ENCODE data around the gene MRNIP. TPM values are rescaled to one million over a fixed set of nuclear protein-coding genes. Genes with fewer than 3 reads are reported as not detected.
A peak's percentile ranks its signal among the peaks of the same experiment; 100 is the strongest.

Gene MRNIP
- total and polyA plus RNA-seq, 2 of the 4 experiments (the other 2 are of a cell fraction), result 6.6 to 24.7 TPM

GRCh38 chr5:179868541-179868940 lies 9.9 kb upstream of the MRNIP start:
- no peaks in the 10 kb centered on the region for H3K27me3 ChIP-seq (ENCODE audit: control insufficient read depth, insufficient read depth, low read length)
- H3K36me3 ChIP-seq (ENCODE audit: control insufficient read depth, insufficient read depth, low read length), result peaks cover 74% of the 10 kb centered on the region
- H2BK5ac ChIP-seq (ENCODE audit: low read depth, low read length, poor library complexity, severe bottlenecking), result no peak overlapping the region
- H2BK15ac ChIP-seq (ENCODE audit: low read depth, low read length), result no peak overlapping the region
- no TSS peak for BruUV-seq (replicated peaks)
- H3K9me1 ChIP-seq (ENCODE audit: insufficient read depth, low read length), result peaks cover 4% of the 10 kb centered on the region; the same call in 1 of the 2 replicates
- H2BK20ac ChIP-seq (ENCODE audit: low read depth, low read length), result no peak overlapping the region
- no peak overlapping the region for H2AK5ac ChIP-seq (ENCODE audit: low read depth, low read length)
- H2AK9ac ChIP-seq (replicated peaks; ENCODE audit: low read depth, low read length, poor library complexity), result peak overlapping the region; percentile 24
- no peak overlapping the region for H3K4me3 ChIP-seq (ENCODE audit: insufficient read depth, low read depth, low read length)
- no peak overlapping the region for H4K5ac ChIP-seq (ENCODE audit: low read depth, low read length)
- DNase-seq (no peak), ATAC-seq (ENCODE audit: low read depth) (no peak)
- dilution Hi-C loops (cut with HindIII; ENCODE audit: low sequenced_read_pairs, unreplicated experiment), result no loop called here
- H3K4me1 ChIP-seq (ENCODE audit: control insufficient read depth, insufficient read depth, low read length), result no peaks in the 10 kb centered on the region
- H3K9me3 ChIP-seq (ENCODE audit: control insufficient read depth, insufficient read depth, low read length), result no peaks in the 10 kb centered on the region
- no peak overlapping the region for H2BK120ac ChIP-seq (ENCODE audit: low read depth, low read length)
- no peak for TF ChIP-seq POLR2A (IDR thresholded peaks at IDR 0.05; ENCODE audit: low read depth, low read length)
- no peak for TF ChIP-seq ELK1 (IDR thresholded peaks at IDR 0.05; ENCODE audit: borderline replicate concordance, low read depth, low read length)
- no peak for TF ChIP-seq MAFK (IDR thresholded peaks at IDR 0.05; ENCODE audit: low read depth, low read length)
- TF ChIP-seq SMC3 (IDR thresholded peaks at IDR 0.05; ENCODE audit: low read depth, low read length), result no peak
- TF ChIP-seq CHD1 (IDR thresholded peaks at IDR 0.05; ENCODE audit: low read depth, low read length), result no peak
- no peak for TF ChIP-seq RAD21 (IDR thresholded peaks at IDR 0.05; ENCODE audit: low read length)
- TF ChIP-seq CEBPB (IDR thresholded peaks at IDR 0.05; ENCODE audit: low read depth, low read length), result no peak
- no peak for TF ChIP-seq USF2 (IDR thresholded peaks at IDR 0.05; ENCODE audit: low read depth, low read length)
- no peak for TF ChIP-seq NFE2L2 (IDR thresholded peaks at IDR 0.05; ENCODE audit: low read depth, low read length)
- no peak for TF ChIP-seq BHLHE40 (IDR thresholded peaks at IDR 0.05; ENCODE audit: low read depth, low read length)
- H4K8ac ChIP-seq (ENCODE audit: low read depth in 2 of 2, low read length in 2 of 2), result no peak overlapping the region
- H3K18ac ChIP-seq (ENCODE audit: low read depth, low read length), result no peak overlapping the region
- no peak overlapping the region for H3K14ac ChIP-seq (replicated peaks; ENCODE audit: low read depth, low read length)
- CTCF ChIA-PET, result interaction anchor here (0.5 kb wide), 1 partner anchor 254 kb away, joined by 4 read pairs; no protein-coding TSS in a partner anchor
- H3K23ac ChIP-seq (ENCODE audit: low read depth, low read length), result no peak overlapping the region
- H3K27ac ChIP-seq (ENCODE audit: insufficient read depth, low read length), result no peak overlapping the region
- no peak overlapping the region for H3K9ac ChIP-seq (ENCODE audit: low read depth, low read length)
- H4K20me1 ChIP-seq (ENCODE audit: insufficient read depth, low read length), result no peaks in the 10 kb centered on the region
- 95% methylated on average over 8 of the region's 14 CpGs; no CpG with 5 or more reads in 1 of the 2 experiments for WGBS, 2 experiments (ENCODE audit: extremely low coverage in 2 of 2, insufficient read length in 1 of 2)
- intact Hi-C loops (cut with micrococcal nuclease), result no loop called here
- H3K56ac ChIP-seq (ENCODE audit: extremely low read depth, insufficient read depth, low read length), result no peak overlapping the region
- in situ Hi-C loops (cut with MboI; ENCODE audit: low sequenced_read_pairs), result no loop called here
- no peak overlapping the region for H4K91ac ChIP-seq (ENCODE audit: insufficient read depth, low read depth, low read length)
- POLR2A ChIA-PET (ENCODE audit: unreplicated experiment), result no interaction called here
- no peak overlapping the region for H2AFZ ChIP-seq (replicated peaks; ENCODE audit: low read length, poor library complexity)
- no peaks in the 10 kb centered on the region; a peak in 1 of 4 replicates for H3K79me1 ChIP-seq (ENCODE audit: low read depth in 1 of 2, low read length in 2 of 2)
- no peak overlapping the region for H3K4ac ChIP-seq (ENCODE audit: low read depth, low read length)
- H3K4me2 ChIP-seq (ENCODE audit: low read depth, low read length), result no peak overlapping the region

Measured in IMR-90 (cell line).